Measurements from ENCODE around the gene TMEM139. TPM values are rescaled to one million over a fixed set of nuclear protein-coding genes. Genes with fewer than 3 reads are reported as not detected.
"Not testable (repeated sequence)": the region's sequence is repeated elsewhere in the genome, so short reads cannot be mapped to it uniquely, and the experiment has no call there.

Gene TMEM139
- total RNA-seq, 1 experiment from 2014 or later: not detected

DNA sequence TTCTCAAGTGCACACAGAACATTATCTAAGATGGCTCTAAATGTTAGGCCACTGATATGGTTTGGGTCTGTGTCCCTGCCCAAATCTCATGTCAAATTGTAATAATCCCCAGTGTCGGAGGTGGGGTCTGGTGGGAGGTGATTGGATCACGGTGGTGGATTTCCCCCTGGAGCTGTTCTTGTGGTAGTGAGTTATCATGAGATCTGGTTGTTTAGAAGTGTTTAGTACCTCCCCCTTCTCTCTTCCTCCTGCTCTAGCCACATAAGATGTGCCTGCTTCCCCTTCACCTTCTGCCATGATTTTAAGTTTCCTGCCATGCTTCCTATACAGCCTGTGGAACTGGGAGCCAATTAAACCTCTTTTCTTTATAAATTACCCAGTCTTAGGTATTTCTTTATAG, 32.8 kb upstream of the TMEM139 start:
- in situ Hi-C loops (cut with HindIII; ENCODE audit: low pct_unique_long_range_greater_than_20kb, low sequenced_read_pairs): no loop called here
- no peak for DNase-seq (ENCODE audit: low read depth, low spot score)

DNA sequence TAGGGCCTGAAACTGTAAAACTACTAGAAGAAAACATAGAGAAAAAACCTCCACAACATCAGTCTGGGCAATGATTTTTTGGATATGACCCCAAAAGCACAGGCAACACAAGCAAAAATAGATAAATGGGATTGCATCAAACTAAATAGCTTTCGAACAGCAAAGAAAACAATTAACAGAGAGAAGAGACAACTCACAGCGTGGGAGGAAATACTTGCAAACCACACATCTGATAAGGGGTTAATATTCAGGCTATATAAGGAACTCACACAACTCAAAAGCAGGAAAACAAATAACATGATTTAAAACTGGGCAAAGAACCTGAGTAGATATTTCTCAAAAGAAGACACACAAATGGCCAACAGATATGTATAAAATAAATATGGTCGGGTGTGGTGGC, 29.2 kb upstream of the TMEM139 start:
- DNase-seq (ENCODE audit: low read depth, low spot score): no peak
- in situ Hi-C loops (cut with HindIII; ENCODE audit: low pct_unique_long_range_greater_than_20kb, low sequenced_read_pairs): no loop called here

DNA sequence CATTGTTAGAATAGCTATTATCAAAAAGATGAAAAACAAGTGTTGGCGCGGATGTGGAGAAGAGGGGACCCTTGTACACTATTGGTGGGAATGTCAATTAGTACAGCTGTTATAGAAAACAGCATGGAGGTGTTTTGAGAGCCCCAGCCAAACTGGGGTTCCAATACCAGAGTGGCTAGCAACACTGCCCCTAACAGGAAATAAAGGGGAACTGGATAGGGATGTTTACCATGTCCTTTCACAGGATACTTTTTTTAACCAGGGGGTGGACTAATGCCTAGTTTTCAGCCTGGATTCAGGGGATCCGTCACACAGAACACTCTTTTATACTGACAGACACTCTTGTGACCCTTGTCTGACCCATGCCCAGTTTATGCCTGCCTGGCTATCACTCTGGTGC, 28.4 kb upstream of the TMEM139 start:
- in situ Hi-C loops (cut with HindIII; ENCODE audit: low pct_unique_long_range_greater_than_20kb, low sequenced_read_pairs): no loop called here
- DNase-seq (ENCODE audit: low read depth, low spot score): no peak

- in situ Hi-C loops (cut with HindIII; ENCODE audit: low pct_unique_long_range_greater_than_20kb, low sequenced_read_pairs): no loop called here
- DNase-seq (ENCODE audit: low read depth, low spot score): no peak
Observed at GRCh38 chr7:143256932-143257331, 27.8 kb upstream of the TMEM139 start.

DNA sequence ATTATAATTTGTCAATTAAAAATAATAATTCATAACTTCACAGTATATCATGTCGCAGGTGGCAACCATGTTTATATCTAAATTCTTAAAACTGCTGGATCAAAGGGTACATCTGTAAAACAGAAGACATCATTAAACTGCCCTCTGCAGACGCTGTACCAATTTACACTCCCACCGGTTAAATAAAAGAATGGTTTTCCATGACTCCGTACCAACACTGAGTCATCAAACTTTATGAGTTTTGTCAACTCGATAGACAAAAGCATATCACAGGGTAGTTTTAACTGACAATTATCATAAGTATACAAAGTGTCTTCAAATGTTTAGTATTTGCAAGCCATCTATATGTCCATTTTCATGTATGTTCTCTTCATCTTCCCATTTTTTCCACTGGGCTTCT, 27.3 kb upstream of the TMEM139 start:
- in situ Hi-C loops (cut with HindIII; ENCODE audit: low pct_unique_long_range_greater_than_20kb, low sequenced_read_pairs): no loop called here
- no peak for DNase-seq (ENCODE audit: low read depth, low spot score)

DNA sequence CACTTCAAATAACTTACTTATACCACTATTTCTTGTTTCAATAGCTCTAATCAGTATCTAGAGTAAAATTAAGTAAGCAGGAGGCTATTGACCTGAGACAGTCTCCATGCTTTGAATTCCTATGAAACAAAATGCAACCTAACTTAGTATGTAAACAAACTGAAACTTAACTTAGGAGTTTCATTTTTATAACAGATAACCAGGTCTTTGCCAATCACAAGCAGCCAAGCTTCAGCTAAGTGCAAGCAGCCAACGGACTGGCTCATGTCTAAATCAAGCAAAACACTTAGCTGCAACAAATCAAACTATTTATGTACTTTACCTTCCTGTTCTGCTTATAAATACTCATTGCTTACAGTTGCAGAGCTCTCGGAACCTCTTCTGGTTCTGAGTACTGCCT, 25.9 kb upstream of the TMEM139 start:
- no peak for DNase-seq (ENCODE audit: low read depth, low spot score)
- in situ Hi-C loops (cut with HindIII; ENCODE audit: low pct_unique_long_range_greater_than_20kb, low sequenced_read_pairs): no loop called here

DNA sequence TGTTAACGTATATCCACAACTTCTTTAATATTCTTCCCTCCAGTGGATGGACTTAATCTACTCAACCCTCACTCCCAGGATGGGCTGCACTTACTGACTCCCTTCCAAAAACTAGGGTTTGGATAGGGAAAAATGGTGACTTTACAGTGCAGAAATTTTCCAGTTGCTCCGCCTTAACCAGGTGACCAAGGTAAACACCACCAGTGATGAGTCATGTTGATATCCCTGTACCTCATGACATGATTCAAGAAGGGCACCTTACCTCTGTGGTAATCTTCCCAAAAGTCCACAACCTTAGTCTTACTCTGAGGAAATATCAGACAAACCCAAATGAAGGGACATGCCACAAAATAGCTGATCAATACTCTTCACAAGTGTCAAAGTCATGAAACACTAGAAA, 25.0 kb upstream of the TMEM139 start:
- in situ Hi-C loops (cut with HindIII; ENCODE audit: low pct_unique_long_range_greater_than_20kb, low sequenced_read_pairs): no loop called here
- no peak for DNase-seq (ENCODE audit: low read depth, low spot score)

DNA sequence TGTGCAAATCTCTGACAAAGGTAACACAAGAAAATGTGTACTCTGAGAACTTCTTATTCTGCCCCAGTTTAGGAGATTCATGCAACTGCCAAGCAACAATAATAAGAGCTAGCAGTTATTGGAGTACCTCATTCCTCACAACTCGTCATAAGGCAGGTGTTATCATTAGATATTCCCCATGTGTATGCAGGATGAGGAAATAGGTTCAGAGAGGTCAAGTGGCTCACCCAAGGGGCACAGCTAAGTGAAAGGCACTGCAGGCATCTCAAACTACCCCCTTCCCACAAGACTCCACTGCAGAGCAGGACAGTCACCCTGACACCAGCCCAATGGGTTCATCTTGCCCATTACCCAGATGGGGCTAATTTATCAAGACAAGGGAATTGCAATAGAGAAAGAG, 22.9 kb upstream of the TMEM139 start:
- in situ Hi-C loops (cut with HindIII; ENCODE audit: low pct_unique_long_range_greater_than_20kb, low sequenced_read_pairs): no loop called here
- no peak for DNase-seq (ENCODE audit: low read depth, low spot score)

- DNase-seq (ENCODE audit: low read depth, low spot score): peak; percentile 82
- in situ Hi-C loops (cut with HindIII; ENCODE audit: low pct_unique_long_range_greater_than_20kb, low sequenced_read_pairs): no loop called here
Observed at GRCh38 chr7:143263266-143264195, 21.2 kb upstream of the TMEM139 start, which contains the start of gene GSTK1. GSTK1 (plus strand) TSS chr7:143263441; CDS start chr7:143263514, 73 bp downstream.

DNA sequence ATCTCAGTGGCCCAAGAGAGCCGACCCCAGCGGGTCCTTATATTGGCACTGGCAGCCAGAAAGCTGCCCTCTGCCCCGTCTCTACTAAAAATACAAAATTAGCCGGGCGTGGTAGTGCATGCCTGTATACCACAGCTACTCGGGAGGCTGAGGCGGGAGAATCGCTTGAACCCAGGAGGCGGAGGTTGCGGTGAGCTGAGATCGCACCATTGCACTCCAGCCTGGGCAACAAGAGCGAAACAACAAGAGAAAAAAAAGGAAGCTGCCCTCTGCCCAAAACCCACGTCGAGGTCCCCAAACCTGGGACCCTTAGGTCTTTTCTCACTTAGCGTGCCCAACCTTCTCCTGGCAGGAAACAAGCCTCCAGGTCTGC, 20.6 kb upstream of the TMEM139 start:
- DNase-seq (ENCODE audit: low read depth, low spot score); in situ Hi-C loops (cut with HindIII; ENCODE audit: low pct_unique_long_range_greater_than_20kb, low sequenced_read_pairs): not testable (repeated sequence)

DNA sequence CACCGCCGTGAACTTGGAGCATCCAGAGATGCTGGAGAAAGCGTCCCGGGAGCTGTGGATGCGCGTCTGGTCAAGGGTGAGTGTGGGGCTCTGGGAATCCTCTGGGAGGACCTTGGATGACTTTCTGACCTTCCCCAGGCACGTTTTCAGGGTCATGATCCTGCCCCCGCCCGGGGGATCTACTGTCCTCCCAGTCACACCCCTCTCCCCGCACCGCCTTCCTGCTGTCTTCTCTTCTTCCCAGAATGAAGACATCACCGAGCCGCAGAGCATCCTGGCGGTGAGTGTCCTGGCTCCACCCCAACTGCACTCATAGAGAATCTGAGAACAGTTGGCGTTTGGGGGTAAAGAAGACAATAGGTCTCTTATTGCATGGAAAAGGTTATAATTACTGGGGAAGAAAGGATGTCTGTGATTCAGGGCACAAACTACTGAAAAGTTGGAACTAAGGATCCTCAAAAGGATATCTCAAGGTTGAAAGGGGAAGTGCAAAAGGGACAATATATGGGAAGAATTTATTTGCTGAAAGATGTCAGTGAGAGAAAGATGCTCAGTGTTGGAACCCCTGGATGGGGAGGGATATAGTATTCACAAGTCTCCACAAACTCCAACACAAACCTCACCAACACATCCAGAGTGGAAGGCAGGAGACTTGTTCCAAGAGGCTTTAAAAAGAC, 19.6 kb upstream of the TMEM139 start:
- in situ Hi-C loops (cut with HindIII; ENCODE audit: low pct_unique_long_range_greater_than_20kb, low sequenced_read_pairs): no loop called here
- peak; percentile 65 for DNase-seq (ENCODE audit: low read depth, low spot score)

DNA sequence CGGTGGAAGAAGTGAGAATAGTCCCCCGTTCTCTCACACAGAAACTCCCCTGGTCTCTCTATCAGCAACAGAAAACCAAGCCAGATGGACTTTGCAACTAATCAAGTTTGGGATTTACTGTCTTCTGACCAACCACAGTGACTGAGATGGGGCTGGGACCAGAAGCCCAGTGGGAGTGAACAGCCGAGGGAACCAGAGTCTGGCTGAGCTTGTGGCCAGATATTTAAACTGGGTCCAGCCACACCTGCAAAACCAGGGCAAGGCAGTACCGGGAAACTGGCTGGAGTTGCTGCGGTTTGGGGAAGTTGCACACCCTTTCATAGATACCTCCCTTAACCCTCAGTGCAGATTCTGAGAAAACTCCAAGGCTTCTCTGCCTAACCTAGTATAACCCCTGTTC, 15.5 kb upstream of the TMEM139 start:
- no peak for DNase-seq (ENCODE audit: low read depth, low spot score)
- in situ Hi-C loops (cut with HindIII; ENCODE audit: low pct_unique_long_range_greater_than_20kb, low sequenced_read_pairs): no loop called here

DNA sequence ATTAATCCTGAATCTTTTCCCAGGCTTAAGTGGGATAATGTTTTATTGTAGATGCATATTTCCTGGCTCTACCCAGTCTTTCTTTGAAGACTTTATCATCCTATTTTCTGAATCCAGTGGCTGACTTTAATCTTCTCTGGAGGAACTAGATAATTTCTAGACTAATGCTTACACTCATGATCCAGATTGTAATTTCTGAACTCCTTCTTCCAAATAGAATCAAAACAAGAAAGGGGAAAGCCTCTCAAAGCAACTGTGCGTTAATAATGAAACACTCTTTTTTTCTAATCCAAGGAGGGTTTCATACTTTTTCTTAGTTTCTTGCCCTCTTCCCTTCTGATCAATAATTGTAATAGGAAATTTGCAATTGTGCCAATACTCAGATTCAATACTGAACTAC, 13.5 kb upstream of the TMEM139 start:
- in situ Hi-C loops (cut with HindIII; ENCODE audit: low pct_unique_long_range_greater_than_20kb, low sequenced_read_pairs): no loop called here

DNA sequence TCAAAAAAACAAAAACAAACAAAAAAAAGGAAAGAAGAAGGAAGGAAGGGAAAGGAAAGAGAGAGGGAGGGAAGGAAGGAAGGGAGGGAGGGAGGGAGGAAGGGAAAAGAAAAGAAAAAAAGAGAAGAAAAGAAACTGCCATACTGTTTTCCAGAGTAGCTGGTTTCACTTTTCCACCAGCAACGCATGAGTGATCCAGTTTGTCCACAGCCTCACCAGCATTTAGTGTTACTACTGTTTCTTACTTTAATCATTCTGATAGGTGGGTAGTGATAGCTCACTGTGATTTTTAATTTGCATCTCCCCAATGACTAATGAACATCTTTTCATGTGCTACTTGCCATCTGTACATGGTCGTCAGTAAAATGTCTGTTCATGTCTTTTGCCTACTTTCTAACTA, 11.9 kb upstream of the TMEM139 start:
- no peak for DNase-seq (ENCODE audit: low read depth, low spot score)
- in situ Hi-C loops (cut with HindIII; ENCODE audit: low pct_unique_long_range_greater_than_20kb, low sequenced_read_pairs): no loop called here

More for the DNA sequence above, 13.5 kb upstream of the TMEM139 start:
- no peak for DNase-seq (ENCODE audit: low read depth, low spot score)

DNA sequence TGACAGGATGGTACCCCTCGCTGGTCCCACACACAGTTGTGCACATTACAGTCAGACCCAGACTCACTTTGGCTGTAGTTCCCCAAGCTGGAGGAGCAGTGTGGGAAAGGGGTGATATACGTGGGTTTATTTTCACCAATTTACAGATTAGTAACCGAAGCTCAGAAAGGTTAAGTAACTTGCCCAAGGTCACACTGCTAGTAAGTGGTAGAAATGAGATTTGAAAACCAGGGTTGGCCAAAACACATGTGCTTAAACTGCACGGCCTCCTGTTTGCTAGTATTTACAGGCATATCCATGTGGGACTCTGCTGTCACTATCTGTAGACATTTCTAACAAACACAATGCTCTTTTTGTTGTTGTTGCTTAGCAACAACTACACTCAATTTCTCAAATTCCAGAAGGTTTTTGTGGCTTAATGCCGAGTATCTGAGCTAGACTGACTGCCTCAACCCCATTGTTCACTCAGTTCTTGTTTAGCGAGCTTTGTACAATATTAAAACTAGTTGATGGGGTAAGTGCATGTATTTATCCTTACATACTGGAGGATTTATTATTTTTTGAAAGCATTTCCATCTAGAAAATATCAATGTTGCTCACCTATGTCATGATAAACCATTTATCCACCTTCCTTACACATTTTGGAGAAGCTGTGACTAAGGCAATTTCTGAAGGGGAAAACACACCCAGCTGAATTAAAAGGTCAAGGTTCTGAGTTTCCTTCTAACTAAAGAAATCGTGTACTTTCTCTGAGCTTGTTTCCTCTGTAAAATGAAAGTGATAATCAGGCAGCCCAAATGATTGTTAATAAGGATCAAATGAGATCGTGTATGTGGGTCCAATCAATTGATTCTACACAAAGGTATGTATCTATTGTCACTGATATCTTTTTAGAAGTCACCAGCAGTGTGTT, 5.3 kb upstream of the TMEM139 start:
- in situ Hi-C loops (cut with HindIII; ENCODE audit: low pct_unique_long_range_greater_than_20kb, low sequenced_read_pairs): no loop called here
- peak; percentile 95 for DNase-seq (ENCODE audit: low read depth, low spot score)

- DNase-seq (ENCODE audit: low read depth, low spot score): no peak
- in situ Hi-C loops (cut with HindIII; ENCODE audit: low pct_unique_long_range_greater_than_20kb, low sequenced_read_pairs): no loop called here
Observed at GRCh38 chr7:143280160-143280559, 4.6 kb upstream of the TMEM139 start.

GRCh38 chr7:143280566-143280965, 4.2 kb upstream of the TMEM139 start:
- no peak for DNase-seq (ENCODE audit: low read depth, low spot score)
- in situ Hi-C loops (cut with HindIII; ENCODE audit: low pct_unique_long_range_greater_than_20kb, low sequenced_read_pairs): no loop called here

DNA sequence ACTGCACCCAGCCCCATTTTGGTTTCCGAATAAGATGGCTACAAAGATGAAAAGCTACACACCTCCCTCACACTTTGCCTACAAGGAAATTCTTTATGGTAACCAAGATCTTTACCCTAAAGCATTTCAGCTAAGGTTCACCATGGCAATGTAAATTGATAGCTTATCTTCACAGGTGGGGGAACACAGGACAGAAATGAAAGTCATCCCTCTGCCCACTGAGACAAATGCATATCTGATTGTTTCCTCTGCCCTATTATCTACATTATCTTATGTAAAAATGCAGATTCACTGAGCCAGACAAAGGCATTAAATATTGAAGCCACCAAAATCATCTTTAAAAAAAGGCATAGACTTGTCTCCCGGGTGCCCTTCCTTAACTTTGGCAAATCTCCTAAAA, 3.2 kb upstream of the TMEM139 start:
- no peak for DNase-seq (ENCODE audit: low read depth, low spot score)
- in situ Hi-C loops (cut with HindIII; ENCODE audit: low pct_unique_long_range_greater_than_20kb, low sequenced_read_pairs): no loop called here

All from SK-MEL-5 (cell line).